H1 (cell line): ENCODE results near the gene RHOBTB1. TPM values are rescaled to one million over a fixed set of nuclear protein-coding genes. Genes with fewer than 3 reads are reported as not detected.

Experiments used
- BCL11A ChIP-seq, 2 experiments: IDR thresholded peaks; one replicate each; pipeline ENCODE4 v1.6.1; 2011; ENCODE audit warnings: low read depth in 2 of 2, low read length in 2 of 2, mild to moderate bottlenecking in 2 of 2
- CHD7 ChIP-seq: fragments of 300-600 bp; sonication (generic); IDR thresholded peaks from 2 replicates; pipeline ENCODE4 v1.7.1; 2012; ENCODE audit warnings: low read length, moderate library complexity, mild to moderate bottlenecking, inconsistent platforms; ENCODE audit not compliant: insufficient replicate concordance
- E2F6 ChIP-seq: IDR thresholded peaks from 2 replicates; pipeline ENCODE4 v1.6.1; 2012; ENCODE audit warnings: inconsistent platforms
- EGR1 ChIP-seq: IDR thresholded peaks from 2 replicates; pipeline ENCODE4 v1.6.1; 2011; ENCODE audit warnings: low read depth, low read length, borderline replicate concordance
- EZH2 ChIP-seq: fragments of 200-600 bp; sonication (generic); IDR thresholded peaks from 2 replicates; pipeline ENCODE4 v1.7.1; 2012; ENCODE audit warnings: low read depth, mild to moderate bottlenecking, moderate library complexity, low read length, inconsistent platforms; ENCODE audit not compliant: severe bottlenecking
- JUND ChIP-seq: IDR thresholded peaks from 2 replicates; pipeline ENCODE4 v1.6.1; 2011; ENCODE audit warnings: mild to moderate bottlenecking, improper control_type of control experiment, low read length
- MAFK ChIP-seq: IDR thresholded peaks from 2 replicates; pipeline ENCODE4 v1.6.1; 2012; ENCODE audit warnings: low read depth, mild to moderate bottlenecking, improper control_type of control experiment, low read length
- POU5F1 ChIP-seq: IDR thresholded peaks from 2 replicates; pipeline ENCODE4 v1.6.1; 2011; ENCODE audit warnings: low read depth, mild to moderate bottlenecking, low read length, moderate library complexity
- RBBP5 ChIP-seq: IDR thresholded peaks from 2 replicates; pipeline ENCODE4 v1.7.1; 2012; ENCODE audit warnings: low read depth, mild to moderate bottlenecking, inconsistent platforms, low read length, moderate library complexity, borderline replicate concordance
- SIRT6 ChIP-seq: IDR thresholded peaks from one replicate; pipeline ENCODE4 v1.7.1; 2012; ENCODE audit warnings: low read length, inconsistent platforms
- TBP ChIP-seq: IDR thresholded peaks from 2 replicates; pipeline ENCODE4 v1.6.1; 2011; ENCODE audit warnings: low read depth, low read length, improper control_type of control experiment
- YY1 ChIP-seq: IDR thresholded peaks from 2 replicates; pipeline ENCODE4 v1.6.1; 2011; ENCODE audit warnings: low read depth, mild to moderate bottlenecking, low read length
- polyA plus RNA-seq, 7 experiments: library from polyadenylated mRNA; depleted of rRNA in 3 of 7; stranded (reverse) in 5 of 7; unstranded in 2 of 7; fragments of >200 nt in 5 of 7; fragments of 200-250 nt in 2 of 7; gene quantifications; 1 replicate in 5 of 7; 2 replicates in 1 of 7; 4 replicates in 1 of 7; pipeline versions ENCODE4 v1.2.1 to v1.2.3, GENCODE V29; 2011 to 2013; ENCODE audit warnings: missing spikeins in 2 of 7, mixed read lengths in 2 of 7
- total RNA-seq: library from RNA; stranded (reverse); fragmentation: NEBNext Ultra II Directional; extraction: Animal tissue kit (Norgen Biotek cat#: 25700); gene quantifications from 2 replicates; pipeline ENCODE4 v1.2.1, GENCODE V29; 2021

Gene RHOBTB1
- total and polyA plus RNA-seq, 2 of the 8 experiments (the other 6 are each of a cell fraction or from before 2014, with no cell fraction given), result 6.1 to 7.4 TPM

- no peak for TF ChIP-seq CHD7
- no peak for TF ChIP-seq BCL11A (IDR thresholded peaks at IDR 0.05; ENCODE audit: low read depth in 2 of 2, low read length in 2 of 2)
- no peak for TF ChIP-seq TBP
- TF ChIP-seq YY1, result no peak
- no peak for TF ChIP-seq RBBP5
- no peak for TF ChIP-seq JUND
- no peak for TF ChIP-seq SIRT6
- no peak for TF ChIP-seq MAFK
- TF ChIP-seq EGR1, result no peak
- no peak for TF ChIP-seq POU5F1
- no peak for TF ChIP-seq EZH2
- no peak for TF ChIP-seq E2F6
Observed at GRCh38 chr10:60849740-60850139, 94.2 kb downstream of the RHOBTB1 start (continued).
